ENCODE results near the gene SHC1.
A peak's percentile ranks its signal among the peaks of the same experiment; 100 is the strongest.
"Not testable (repeated sequence)": the region's sequence is repeated elsewhere in the genome, so short reads cannot be mapped to it uniquely, and the experiment has no call there.

Gene SHC1

GRCh38 chr1:155007251-155007828 is 36.8 kb upstream of the SHC1 start:
- no peak for DNase-seq

- DNase-seq = no peak
Measured at GRCh38 chr1:155006601-155007101, 36.1 kb upstream of the SHC1 start.

GRCh38 chr1:155005076-155006011 is 34.8 kb upstream of the SHC1 start:
- no peak for DNase-seq

- no peak for DNase-seq
Measured at GRCh38 chr1:155004352-155005075, 34.0 kb upstream of the SHC1 start.

- no peak for DNase-seq
Measured at GRCh38 chr1:155003766-155004351, 33.3 kb upstream of the SHC1 start.

GRCh38 chr1:155003227-155003765 is 32.7 kb upstream of the SHC1 start:
- DNase-seq = no peak

GRCh38 chr1:155002464-155003226 is 32.1 kb upstream of the SHC1 start, which contains the start of gene ZBTB7B:
Gene ZBTB7B (plus strand): TSS chr1:155002802. CDS start chr1:155014661, 11,859 bp downstream.
- DNase-seq = no peak

- DNase-seq = peak; percentile 85
Measured at GRCh38 chr1:155001675-155002463, 31.3 kb upstream of the SHC1 start.

- no peak for DNase-seq
Measured at GRCh38 chr1:155001425-155001674, 30.8 kb upstream of the SHC1 start.

GRCh38 chr1:155000726-155001424 is 30.3 kb upstream of the SHC1 start:
- DNase-seq = peak; percentile 58

GRCh38 chr1:155000411-155000725 is 29.8 kb upstream of the SHC1 start:
- DNase-seq = no peak

- peak; percentile 24 for DNase-seq
Measured at GRCh38 chr1:154999571-155000410, 29.2 kb upstream of the SHC1 start.

- DNase-seq = peak; percentile 48
Measured at GRCh38 chr1:154998818-154999570, 28.4 kb upstream of the SHC1 start.

GRCh38 chr1:154998201-154998780 is 27.7 kb upstream of the SHC1 start:
- no peak for DNase-seq

GRCh38 chr1:154996966-154997701 is 26.6 kb upstream of the SHC1 start:
- no peak for DNase-seq

- DNase-seq = not testable (repeated sequence)
Measured at GRCh38 chr1:154995301-154995983, 24.9 kb upstream of the SHC1 start.

GRCh38 chr1:154994591-154994990 is 24.0 kb upstream of the SHC1 start:
- DNase-seq = no peak
